ENCODE data around the gene NSMF. TPM values are rescaled to one million over a fixed set of nuclear protein-coding genes. Genes with fewer than 3 reads are reported as not detected.

Gene NSMF
- polyA plus RNA-seq, 1 of the 3 experiments (the other 2 are of a cell fraction) = 58.8 TPM

GRCh38 chr9:137494104-137494544 lies 35.0 kb upstream of the NSMF start:
- CTCF ChIA-PET = no interaction called here
- Histone ChIP-seq H3K4me3 (ENCODE audit: low read depth in 2 of 2, low read length in 1 of 2) (no peak overlapping the region), H3F3A (replicated peaks; ENCODE audit: insufficient read depth) (no peaks in the 10 kb centered on the region), H3K27ac (ENCODE audit: low read depth in 2 of 2, low read length in 1 of 2) (no peak overlapping the region), H3K9me3 (no peaks in the 10 kb centered on the region), H4K20me1 (ENCODE audit: insufficient read depth) (no peaks in the 10 kb centered on the region), H3K4me1 (ENCODE audit: control insufficient read depth in 1 of 2, insufficient read depth in 2 of 2, low read depth in 1 of 2, low read length in 1 of 2) (no peaks in the 10 kb centered on the region), H3K9ac (no peak overlapping the region), H3K4me2 (no peak overlapping the region), H2AFZ (ENCODE audit: low read depth) (no peak overlapping the region), H3K79me2 (ENCODE audit: insufficient read depth) (no peaks in the 10 kb centered on the region), H3K27me3 (ENCODE audit: insufficient read depth) (no peaks in the 10 kb centered on the region), H3K36me3 (replicated peaks in 1 of 2; ENCODE audit: control insufficient read depth in 1 of 2, insufficient read depth in 2 of 2, low read length in 1 of 2) (no peaks in the 10 kb centered on the region), H3K9me2 (no peaks in the 10 kb centered on the region)
- POLR2A ChIA-PET = no interaction called here
- TF ChIP-seq YY1 (IDR thresholded peaks at IDR 0.05; ENCODE audit: low read depth) (no peak), SMC3 (IDR thresholded peaks at IDR 0.05; ENCODE audit: low read depth, low read length) (no peak), MAX (IDR thresholded peaks at IDR 0.05; ENCODE audit: low read depth) (no peak), FOXM1 (IDR thresholded peaks at IDR 0.05; ENCODE audit: low read depth) (no peak), NFIC (IDR thresholded peaks at IDR 0.05; ENCODE audit: borderline replicate concordance) (no peak), GATA2 (CRISPR knock-in tag; IDR thresholded peaks at IDR 0.05) (no peak), CHD2 (IDR thresholded peaks at IDR 0.05; ENCODE audit: low read length, partially characterized antibody) (no peak), TCF12 (IDR thresholded peaks at IDR 0.05) (no peak), POLR2AphosphoS5 (IDR thresholded peaks at IDR 0.05; ENCODE audit: low read depth, low read length) (no peak), SIN3A (IDR thresholded peaks at IDR 0.05; ENCODE audit: borderline replicate concordance, low read depth, low read length) (no peak), REST (IDR thresholded peaks at IDR 0.05; ENCODE audit: low read depth, low read length) (no peak), ZBTB33 (IDR thresholded peaks at IDR 0.05; ENCODE audit: borderline replicate concordance, low read depth) (no peak), RAD21 (IDR thresholded peaks at IDR 0.05; ENCODE audit: low read length) (no peak), MEF2A (IDR thresholded peaks at IDR 0.05; ENCODE audit: borderline replicate concordance, low read depth) (no peak), CTCF (IDR thresholded peaks at IDR 0.05) (no peak), ELF1 (IDR thresholded peaks at IDR 0.05) (no peak), EP300 (IDR thresholded peaks at IDR 0.05; ENCODE audit: borderline replicate concordance in 1 of 2, low read depth in 1 of 2, low read length in 1 of 2) (no peak), MXI1 (IDR thresholded peaks at IDR 0.05; ENCODE audit: low read depth, low read length) (no peak), RFX5 (IDR thresholded peaks at IDR 0.05; ENCODE audit: low read length) (no peak)
- DNase-seq = no peak
- WGBS (ENCODE audit: low lambda C conversion rate) = 74% methylated on average over 13 of the region's 13 CpGs
